ENCODE results near the gene POTEM. TPM values are rescaled to one million over a fixed set of nuclear protein-coding genes. Genes with fewer than 3 reads are reported as not detected.
"Not testable (repeated sequence)": the region's sequence is repeated elsewhere in the genome, so short reads cannot be mapped to it uniquely, and the experiment has no call there.

POTEM gene
- not detected for polyA plus RNA-seq (2013, experiment 1 of 4)
- polyA plus RNA-seq (2013, experiment 2 of 4) = not detected
- not detected for polyA plus RNA-seq (2013, experiment 3 of 4)
- polyA plus RNA-seq (2013, experiment 4 of 4) = not detected

DNA sequence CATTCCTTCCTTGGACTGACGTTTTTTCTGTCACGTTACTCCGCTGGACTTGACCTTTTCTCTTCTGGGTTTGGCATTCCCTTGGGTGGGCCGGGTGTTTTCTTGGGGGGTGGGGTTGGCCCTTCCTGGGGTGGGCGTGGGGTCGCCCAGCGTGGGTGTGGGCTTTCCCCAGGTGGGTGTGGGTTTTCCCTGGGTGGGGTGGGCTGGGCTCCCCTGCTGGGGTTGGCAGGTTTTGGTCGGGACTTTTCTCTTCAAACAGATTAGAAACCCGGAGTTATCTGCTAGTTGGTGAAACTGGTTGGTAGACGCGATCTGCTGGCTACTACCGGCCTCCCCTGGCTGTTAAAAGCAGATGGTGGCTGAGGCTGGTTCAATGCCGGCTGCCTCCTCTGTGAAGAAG lies at the start of gene POTEM:
POTEM (plus strand) TSS at position 301 of the 400 bp plus-strand sequence; CDS start at position 353, 52 bp downstream.
- H3K36me3 ChIP-seq (ENCODE audit: control insufficient read depth, insufficient read depth, low read length); H3K27me3 ChIP-seq (ENCODE audit: control insufficient read depth, insufficient read depth, low read length, poor library complexity, severe bottlenecking); H3K4me3 ChIP-seq (ENCODE audit: insufficient read depth, low read depth, low read length); H3K9me3 ChIP-seq (ENCODE audit: control insufficient read depth, low read length); H3K4me1 ChIP-seq (ENCODE audit: control insufficient read depth, insufficient read depth, low read length); H3K27ac ChIP-seq (ENCODE audit: insufficient read depth, low read depth, low read length, poor library complexity, severe bottlenecking): not testable (repeated sequence)
- WGBS, 2 experiments = no CpG with 5 or more reads among the region's 13 CpGs

DNA sequence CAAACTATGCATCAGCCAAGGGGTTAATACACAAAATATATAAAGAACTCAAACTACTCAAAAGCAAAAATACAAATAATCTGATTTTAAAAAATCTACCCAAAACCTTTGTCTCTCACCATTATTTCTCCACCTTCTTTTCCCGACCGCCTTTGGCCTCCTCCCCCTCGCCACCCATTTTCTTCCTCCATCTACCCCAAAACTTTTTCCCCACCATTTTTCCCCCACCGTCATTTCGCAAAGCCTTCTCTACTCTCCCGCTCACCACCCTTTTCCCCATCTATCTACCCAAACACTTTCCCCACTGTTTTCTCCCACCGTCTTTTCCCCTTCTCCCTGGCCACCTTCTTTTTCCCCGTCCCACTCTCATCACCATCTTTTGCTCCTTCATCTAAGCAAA lies 48.9 kb upstream of the POTEM start:
- not testable (repeated sequence) for H3K9me3 ChIP-seq (ENCODE audit: control insufficient read depth, low read length); H3K36me3 ChIP-seq (ENCODE audit: control insufficient read depth, insufficient read depth, low read length); H3K27me3 ChIP-seq (ENCODE audit: control insufficient read depth, insufficient read depth, low read length, poor library complexity, severe bottlenecking); H3K27ac ChIP-seq (ENCODE audit: insufficient read depth, low read depth, low read length, poor library complexity, severe bottlenecking); H3K4me3 ChIP-seq (ENCODE audit: insufficient read depth, low read depth, low read length); H3K4me1 ChIP-seq (ENCODE audit: control insufficient read depth, insufficient read depth, low read length)
- 75% methylated on average over 2 of the region's 8 CpGs for WGBS, 2 experiments

DNA sequence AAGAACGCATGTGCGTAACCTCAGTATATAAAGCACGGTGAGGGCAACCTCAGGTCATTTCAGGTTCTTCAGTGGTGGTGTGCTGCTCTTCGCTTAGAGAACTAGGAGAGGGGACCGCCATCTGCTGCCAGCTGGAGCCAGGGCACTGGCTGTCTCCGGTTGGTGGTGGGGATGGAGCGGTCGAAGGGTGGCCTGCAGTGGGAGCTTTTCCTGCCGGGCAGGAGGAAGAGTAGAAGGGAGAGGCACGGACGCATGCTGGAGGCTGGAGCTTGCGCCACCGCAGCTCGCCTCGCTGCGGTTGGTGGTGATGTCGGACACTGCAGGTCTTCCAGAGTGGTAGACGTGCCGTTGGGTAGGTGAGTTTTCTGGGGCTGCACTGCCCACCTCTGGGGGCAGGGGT lies 47.2 kb upstream of the POTEM start:
- not testable (repeated sequence) for H3K36me3 ChIP-seq (ENCODE audit: control insufficient read depth, insufficient read depth, low read length); H3K27ac ChIP-seq (ENCODE audit: insufficient read depth, low read depth, low read length, poor library complexity, severe bottlenecking); H3K9me3 ChIP-seq (ENCODE audit: control insufficient read depth, low read length); H3K4me1 ChIP-seq (ENCODE audit: control insufficient read depth, insufficient read depth, low read length); H3K27me3 ChIP-seq (ENCODE audit: control insufficient read depth, insufficient read depth, low read length, poor library complexity, severe bottlenecking); H3K4me3 ChIP-seq (ENCODE audit: insufficient read depth, low read depth, low read length)
- no CpG with 5 or more reads among the region's 19 CpGs for WGBS, 2 experiments

DNA sequence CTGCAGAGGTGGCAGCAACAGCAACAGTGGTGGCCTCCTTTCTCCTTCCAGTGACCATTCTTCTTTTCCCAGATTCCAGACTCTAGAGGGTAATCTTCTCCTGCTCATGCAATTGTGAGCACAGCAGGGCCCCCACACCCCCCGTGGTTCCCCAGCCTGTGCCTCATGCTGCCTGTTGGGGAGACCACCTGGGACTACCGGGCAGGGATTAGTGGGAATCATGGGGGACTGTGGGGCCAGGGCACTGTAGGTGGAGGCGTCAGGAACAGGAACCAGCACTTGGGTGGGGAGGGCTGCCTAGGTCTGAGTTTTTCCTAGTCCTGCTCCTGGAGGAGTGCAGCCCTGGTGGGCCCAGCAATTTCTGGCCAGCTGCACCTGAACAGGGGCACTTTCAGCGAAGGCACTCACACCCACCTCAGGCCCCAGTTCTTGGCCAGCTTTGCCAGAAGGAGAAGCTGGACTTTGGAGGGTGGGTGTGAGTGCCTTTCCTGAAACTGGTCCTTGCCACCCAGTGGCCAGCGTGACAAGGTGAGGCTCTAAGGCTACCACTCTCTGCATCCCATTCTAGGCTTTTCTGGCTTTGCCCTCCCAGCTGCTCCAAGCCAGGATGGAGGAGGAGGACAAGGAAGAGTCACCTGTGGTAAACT lies 46.1 kb upstream of the POTEM start:
- not testable (repeated sequence) for H3K27me3 ChIP-seq (ENCODE audit: control insufficient read depth, insufficient read depth, low read length, poor library complexity, severe bottlenecking); H3K27ac ChIP-seq (ENCODE audit: insufficient read depth, low read depth, low read length, poor library complexity, severe bottlenecking); H3K4me3 ChIP-seq (ENCODE audit: insufficient read depth, low read depth, low read length); H3K4me1 ChIP-seq (ENCODE audit: control insufficient read depth, insufficient read depth, low read length); H3K9me3 ChIP-seq (ENCODE audit: control insufficient read depth, low read length); H3K36me3 ChIP-seq (ENCODE audit: control insufficient read depth, insufficient read depth, low read length)
- no CpG with 5 or more reads among the region's 5 CpGs for WGBS, 2 experiments

DNA sequence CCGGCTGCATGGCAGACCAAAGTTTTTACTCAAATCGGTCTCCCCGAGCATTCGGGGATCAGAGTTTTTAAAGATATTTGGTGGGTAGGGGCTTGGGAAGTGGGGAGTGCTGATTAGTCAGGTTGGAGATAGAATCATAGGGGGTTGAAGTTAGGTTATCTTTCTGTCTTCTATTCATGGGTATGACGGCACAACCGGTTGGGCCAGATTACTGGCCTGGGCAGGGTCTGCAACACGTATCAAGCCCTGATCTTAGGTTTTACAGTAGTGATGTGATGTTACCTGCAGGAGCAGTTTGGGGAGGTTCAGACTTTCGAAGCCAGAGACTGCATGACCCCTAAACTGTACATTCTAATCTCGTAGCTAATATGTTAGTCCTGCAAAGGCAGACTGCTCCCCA lies 30.4 kb upstream of the POTEM start:
- H3K4me1 ChIP-seq (ENCODE audit: control insufficient read depth, insufficient read depth, low read length); H3K36me3 ChIP-seq (ENCODE audit: control insufficient read depth, insufficient read depth, low read length); H3K27ac ChIP-seq (ENCODE audit: insufficient read depth, low read depth, low read length, poor library complexity, severe bottlenecking); H3K9me3 ChIP-seq (ENCODE audit: control insufficient read depth, low read length); H3K4me3 ChIP-seq (ENCODE audit: insufficient read depth, low read depth, low read length); H3K27me3 ChIP-seq (ENCODE audit: control insufficient read depth, insufficient read depth, low read length, poor library complexity, severe bottlenecking): not testable (repeated sequence)
- WGBS, 2 experiments = no CpG with 5 or more reads among the region's 9 CpGs

DNA sequence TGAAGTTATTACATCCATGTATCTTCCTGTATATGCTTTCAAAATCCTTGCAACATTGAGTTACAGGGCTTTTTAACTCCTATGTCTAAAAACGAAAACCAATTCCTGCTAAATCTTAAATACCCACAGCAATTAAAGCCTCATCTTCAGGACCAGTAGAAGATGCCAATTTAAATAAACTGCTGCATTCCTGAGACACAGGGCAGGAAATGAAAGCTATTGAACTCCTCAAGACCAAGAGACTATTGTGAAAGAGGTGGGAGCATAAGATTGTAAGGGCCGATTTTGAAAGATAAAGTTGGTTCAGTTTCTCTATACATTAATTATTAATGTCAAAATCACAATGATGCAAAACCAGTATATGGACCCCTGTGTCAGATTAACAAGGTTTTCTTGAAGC lies 28.5 kb upstream of the POTEM start:
- not testable (repeated sequence) for H3K27me3 ChIP-seq (ENCODE audit: control insufficient read depth, insufficient read depth, low read length, poor library complexity, severe bottlenecking); H3K27ac ChIP-seq (ENCODE audit: insufficient read depth, low read depth, low read length, poor library complexity, severe bottlenecking); H3K36me3 ChIP-seq (ENCODE audit: control insufficient read depth, insufficient read depth, low read length); H3K9me3 ChIP-seq (ENCODE audit: control insufficient read depth, low read length); H3K4me1 ChIP-seq (ENCODE audit: control insufficient read depth, insufficient read depth, low read length); H3K4me3 ChIP-seq (ENCODE audit: insufficient read depth, low read depth, low read length)
- no CpG with 5 or more reads among the region's 2 CpGs for WGBS, 2 experiments

DNA sequence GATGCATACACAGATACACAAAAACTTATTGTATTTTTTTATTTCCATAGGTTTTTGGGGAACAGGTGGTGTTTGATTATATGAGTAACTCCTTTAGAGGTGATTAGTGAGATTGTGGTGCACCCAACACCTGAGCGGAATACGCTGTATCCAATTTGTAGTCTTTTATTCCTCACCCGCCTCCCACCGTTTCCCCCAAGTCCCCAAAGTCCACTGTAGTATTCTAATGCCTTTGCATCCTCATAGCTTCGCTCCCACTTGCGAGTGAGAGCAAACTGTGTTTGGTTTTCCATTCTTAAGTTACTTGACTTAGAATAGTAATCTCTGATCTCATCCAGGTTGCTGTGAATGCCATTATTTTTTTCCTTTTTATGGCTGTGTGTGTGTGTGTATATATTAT lies 17.3 kb upstream of the POTEM start:
- not testable (repeated sequence) for H3K27me3 ChIP-seq (ENCODE audit: control insufficient read depth, insufficient read depth, low read length, poor library complexity, severe bottlenecking); H3K4me1 ChIP-seq (ENCODE audit: control insufficient read depth, insufficient read depth, low read length); H3K9me3 ChIP-seq (ENCODE audit: control insufficient read depth, low read length); H3K27ac ChIP-seq (ENCODE audit: insufficient read depth, low read depth, low read length, poor library complexity, severe bottlenecking); H3K36me3 ChIP-seq (ENCODE audit: control insufficient read depth, insufficient read depth, low read length); H3K4me3 ChIP-seq (ENCODE audit: insufficient read depth, low read depth, low read length)
- no CpG with 5 or more reads among the region's 6 CpGs for WGBS, 2 experiments

DNA sequence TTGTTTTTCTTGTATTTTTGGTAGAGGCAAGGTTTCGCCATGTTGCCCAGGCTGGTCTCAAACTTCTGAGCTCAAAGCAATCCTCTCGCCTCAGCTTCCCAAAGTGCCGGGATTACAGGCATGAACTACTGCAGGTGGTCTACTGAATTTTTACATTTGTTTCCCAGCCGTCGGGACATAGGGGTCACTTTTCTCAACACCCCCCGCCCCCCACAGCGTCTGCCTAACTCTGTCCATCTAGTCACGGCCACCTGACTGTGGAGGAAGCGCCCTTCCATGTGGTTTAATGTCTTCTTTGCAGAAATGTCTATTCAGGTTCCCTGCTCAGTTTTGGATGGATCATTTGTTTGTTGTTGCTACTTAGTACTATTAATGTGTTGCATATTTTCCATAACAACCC lies 14.1 kb upstream of the POTEM start:
- H3K27me3 ChIP-seq (ENCODE audit: control insufficient read depth, insufficient read depth, low read length, poor library complexity, severe bottlenecking); H3K36me3 ChIP-seq (ENCODE audit: control insufficient read depth, insufficient read depth, low read length); H3K4me3 ChIP-seq (ENCODE audit: insufficient read depth, low read depth, low read length); H3K4me1 ChIP-seq (ENCODE audit: control insufficient read depth, insufficient read depth, low read length); H3K9me3 ChIP-seq (ENCODE audit: control insufficient read depth, low read length); H3K27ac ChIP-seq (ENCODE audit: insufficient read depth, low read depth, low read length, poor library complexity, severe bottlenecking): not testable (repeated sequence)
- 76 to 79% methylated on average over 7 to 9 of the region's 9 CpGs for WGBS, 2 experiments

DNA sequence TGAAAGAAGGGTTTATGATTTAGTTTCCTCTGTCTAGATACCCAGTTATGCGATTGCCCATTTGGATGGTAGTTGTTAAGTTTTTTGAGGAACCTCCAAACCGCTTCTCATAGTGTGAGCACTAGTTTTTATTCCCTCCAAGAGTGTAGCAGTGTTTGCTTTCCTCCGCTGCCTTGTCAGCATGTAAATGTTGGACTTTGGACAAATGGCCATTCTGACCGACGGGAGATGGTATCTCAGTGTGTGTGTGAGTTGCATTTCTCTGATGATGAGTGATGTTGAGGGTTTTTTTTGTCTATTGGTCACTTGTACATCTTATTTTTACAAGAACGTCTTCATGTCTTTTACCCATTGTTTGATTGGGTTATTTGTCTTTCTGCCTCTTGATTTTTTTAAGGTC lies 11.4 kb upstream of the POTEM start:
- H3K9me3 ChIP-seq (ENCODE audit: control insufficient read depth, low read length); H3K27ac ChIP-seq (ENCODE audit: insufficient read depth, low read depth, low read length, poor library complexity, severe bottlenecking); H3K27me3 ChIP-seq (ENCODE audit: control insufficient read depth, insufficient read depth, low read length, poor library complexity, severe bottlenecking); H3K36me3 ChIP-seq (ENCODE audit: control insufficient read depth, insufficient read depth, low read length); H3K4me1 ChIP-seq (ENCODE audit: control insufficient read depth, insufficient read depth, low read length); H3K4me3 ChIP-seq (ENCODE audit: insufficient read depth, low read depth, low read length): not testable (repeated sequence)
- 59% methylated on average over 2 of the region's 6 CpGs; no CpG with 5 or more reads in 1 of the 2 experiments for WGBS, 2 experiments

DNA sequence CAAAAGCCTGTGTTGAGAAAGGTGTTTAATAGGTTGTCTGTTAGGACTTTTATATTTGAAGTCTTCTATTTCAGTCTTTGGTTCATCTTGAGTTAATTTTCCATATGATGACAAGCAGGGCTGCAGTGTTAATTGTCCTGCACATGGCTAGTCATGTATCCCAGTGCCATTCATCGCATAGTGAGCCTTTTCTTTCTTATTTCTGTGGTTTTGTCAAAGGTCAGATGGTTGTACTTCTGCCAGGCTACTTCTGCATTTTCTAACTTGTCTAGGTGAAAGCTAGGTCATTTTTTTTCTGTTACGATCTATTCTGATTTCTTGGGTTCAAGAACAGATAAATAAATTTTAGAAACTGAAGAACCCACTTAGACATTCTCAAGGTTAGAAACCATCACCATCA lies 5.7 kb upstream of the POTEM start:
- not testable (repeated sequence) for H3K9me3 ChIP-seq (ENCODE audit: control insufficient read depth, low read length)

DNA sequence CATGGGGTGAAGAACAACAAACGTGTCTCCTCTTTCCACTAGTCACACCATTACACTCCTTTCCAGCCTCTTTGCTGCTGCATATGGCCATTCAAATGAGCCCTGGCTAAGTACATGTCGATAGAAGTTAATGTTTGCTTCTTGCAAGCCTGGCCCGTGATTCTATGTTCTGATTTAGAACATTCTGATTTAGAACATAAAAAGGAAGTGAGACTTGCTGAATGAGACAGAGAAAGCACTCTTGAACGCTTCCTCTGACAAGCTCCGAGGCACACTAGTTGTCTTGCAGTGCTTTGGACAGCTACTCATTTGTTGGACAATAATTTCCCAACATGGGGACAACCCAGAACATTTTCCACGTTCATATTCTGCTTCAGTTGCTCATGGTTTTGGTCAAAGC lies 5.1 kb upstream of the POTEM start:
- H3K27ac ChIP-seq (ENCODE audit: insufficient read depth, low read depth, low read length, poor library complexity, severe bottlenecking); H3K4me3 ChIP-seq (ENCODE audit: insufficient read depth, low read depth, low read length); H3K27me3 ChIP-seq (ENCODE audit: control insufficient read depth, insufficient read depth, low read length, poor library complexity, severe bottlenecking); H3K9me3 ChIP-seq (ENCODE audit: control insufficient read depth, low read length); H3K4me1 ChIP-seq (ENCODE audit: control insufficient read depth, insufficient read depth, low read length); H3K36me3 ChIP-seq (ENCODE audit: control insufficient read depth, insufficient read depth, low read length): not testable (repeated sequence)
- WGBS, 2 experiments = no CpG with 5 or more reads among the region's 6 CpGs

More for the DNA sequence above, 5.7 kb upstream of the POTEM start:
- not testable (repeated sequence) for H3K4me3 ChIP-seq (ENCODE audit: insufficient read depth, low read depth, low read length); H3K27me3 ChIP-seq (ENCODE audit: control insufficient read depth, insufficient read depth, low read length, poor library complexity, severe bottlenecking); H3K36me3 ChIP-seq (ENCODE audit: control insufficient read depth, insufficient read depth, low read length); H3K27ac ChIP-seq (ENCODE audit: insufficient read depth, low read depth, low read length, poor library complexity, severe bottlenecking); H3K4me1 ChIP-seq (ENCODE audit: control insufficient read depth, insufficient read depth, low read length)
- no CpG with 5 or more reads among the region's 2 CpGs for WGBS, 2 experiments
